ENCODE results near the gene NOX4. TPM values are rescaled to one million over a fixed set of nuclear protein-coding genes. Genes with fewer than 3 reads are reported as not detected.

NOX4 gene
- total RNA-seq, 1 experiment from 2014 or later, result 1.5 TPM

DNA sequence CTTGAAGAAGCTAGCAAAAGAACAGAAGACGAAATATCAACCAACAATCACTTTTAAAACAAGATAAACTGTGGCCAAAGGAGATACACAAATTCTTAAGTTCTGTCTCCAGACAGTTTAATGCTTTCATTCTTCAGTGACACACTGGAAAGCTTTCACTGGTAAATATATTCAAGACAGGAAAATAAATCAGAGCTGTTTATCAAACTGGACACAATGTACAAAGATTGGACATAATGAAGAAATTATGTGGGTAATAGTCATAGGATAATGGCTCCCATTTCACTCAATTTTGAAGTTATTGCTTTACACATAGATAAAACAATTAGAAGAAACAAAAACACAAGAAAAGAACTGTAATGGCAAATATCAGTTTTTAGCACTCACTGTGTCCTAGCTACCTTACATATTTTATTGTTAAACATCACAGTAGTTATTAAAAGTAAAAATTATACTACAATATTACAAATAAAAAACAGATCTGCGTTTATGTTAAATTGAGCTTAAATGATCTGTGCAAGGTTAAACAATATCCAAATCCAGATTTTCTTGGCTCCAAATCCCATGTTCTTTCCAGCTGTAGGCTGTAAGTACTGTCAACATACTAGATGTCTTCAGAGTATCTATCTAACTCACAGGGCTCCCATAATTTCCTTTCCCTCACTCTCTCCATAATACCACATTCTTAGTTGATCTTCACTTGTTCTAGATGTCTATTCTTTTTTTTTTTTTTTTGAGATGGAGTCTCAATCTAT, 38.6 kb upstream of the NOX4 start:
- Mint-ChIP-seq H3K36me3 (peaks cover 25% of the 10 kb centered on the region), H3K9me3 (peaks cover 39% of the 10 kb centered on the region), H3K4me1 (peaks cover 22% of the 10 kb centered on the region), H3K27ac (no peak overlapping the region), H3K4me3 (no peak overlapping the region), H3K27me3 (ENCODE audit: low read depth) (peaks cover 10% of the 10 kb centered on the region)
- ATAC-seq (no peak), DNase-seq (ENCODE audit: low spot score) (no peak)
- POLR2A ChIA-PET, result no interaction called here
- no peak for TF ChIP-seq ZNF138 (CRISPR knock-in tag; conservative IDR thresholded peaks at IDR 0.05)
- TF ChIP-seq, protein P1, sequence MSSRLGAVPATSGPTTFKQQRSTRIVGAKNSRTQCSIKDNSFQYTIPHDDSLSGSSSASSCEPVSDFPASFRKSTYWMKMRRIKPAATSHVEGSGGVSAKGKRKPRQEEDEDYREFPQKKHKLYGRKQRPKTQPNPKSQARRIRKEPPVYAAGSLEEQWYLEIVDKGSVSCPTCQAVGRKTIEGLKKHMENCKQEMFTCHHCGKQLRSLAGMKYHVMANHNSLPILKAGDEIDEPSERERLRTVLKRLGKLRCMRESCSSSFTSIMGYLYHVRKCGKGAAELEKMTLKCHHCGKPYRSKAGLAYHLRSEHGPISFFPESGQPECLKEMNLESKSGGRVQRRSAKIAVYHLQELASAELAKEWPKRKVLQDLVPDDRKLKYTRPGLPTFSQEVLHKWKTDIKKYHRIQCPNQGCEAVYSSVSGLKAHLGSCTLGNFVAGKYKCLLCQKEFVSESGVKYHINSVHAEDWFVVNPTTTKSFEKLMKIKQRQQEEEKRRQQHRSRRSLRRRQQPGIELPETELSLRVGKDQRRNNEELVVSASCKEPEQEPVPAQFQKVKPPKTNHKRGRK (CRISPR knock-in tag; IDR thresholded peaks at IDR 0.05; ENCODE audit: borderline replicate concordance), result no peak
- TF ChIP-seq RELA (CRISPR knock-in tag; IDR thresholded peaks at IDR 0.05; ENCODE audit: borderline replicate concordance), result no peak
- no peak for TF ChIP-seq ZNF232 (CRISPR knock-in tag; IDR thresholded peaks at IDR 0.05)
- TF ChIP-seq TEAD4 (CRISPR knock-in tag; IDR thresholded peaks at IDR 0.05), result no peak
- TF ChIP-seq, protein P2, sequence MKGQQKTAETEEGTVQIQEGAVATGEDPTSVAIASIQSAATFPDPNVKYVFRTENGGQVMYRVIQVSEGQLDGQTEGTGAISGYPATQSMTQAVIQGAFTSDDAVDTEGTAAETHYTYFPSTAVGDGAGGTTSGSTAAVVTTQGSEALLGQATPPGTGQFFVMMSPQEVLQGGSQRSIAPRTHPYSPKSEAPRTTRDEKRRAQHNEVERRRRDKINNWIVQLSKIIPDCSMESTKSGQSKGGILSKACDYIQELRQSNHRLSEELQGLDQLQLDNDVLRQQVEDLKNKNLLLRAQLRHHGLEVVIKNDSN (CRISPR knock-in tag; IDR thresholded peaks at IDR 0.05), result no peak
- CTCF ChIA-PET, result interaction anchor here (1.2 kb wide), 1 partner anchor 31 kb away, joined by 3 read pairs; no protein-coding TSS in a partner anchor

- ATAC-seq (no peak), DNase-seq (ENCODE audit: low spot score) (no peak)
- ChIA-PET POLR2A (no interaction called here), CTCF (no interaction called here)
- peaks cover 15% of the 10 kb centered on the region for H3K9me3 Mint-ChIP-seq
- no peak overlapping the region for H3K27ac Mint-ChIP-seq
- H3K27me3 Mint-ChIP-seq (ENCODE audit: low read depth), result no peaks in the 10 kb centered on the region
- H3K36me3 Mint-ChIP-seq, result peaks cover 11% of the 10 kb centered on the region
- H3K4me1 Mint-ChIP-seq, result peaks cover under 1% of the 10 kb centered on the region; the same call in 1 of the 2 replicates
- no peak for TF ChIP-seq ELF4 (CRISPR knock-in tag; IDR thresholded peaks at IDR 0.05; ENCODE audit: low read depth)
- TF ChIP-seq SMAD4 (CRISPR knock-in tag; IDR thresholded peaks at IDR 0.05), result no peak
- TF ChIP-seq FOXK1 (CRISPR knock-in tag; IDR thresholded peaks at IDR 0.05), result no peak
- TF ChIP-seq ZNF423 (CRISPR knock-in tag; IDR thresholded peaks at IDR 0.05), result no peak
- no peak for TF ChIP-seq ZNF281 (CRISPR knock-in tag; IDR thresholded peaks at IDR 0.05)
- TF ChIP-seq, protein P3, sequence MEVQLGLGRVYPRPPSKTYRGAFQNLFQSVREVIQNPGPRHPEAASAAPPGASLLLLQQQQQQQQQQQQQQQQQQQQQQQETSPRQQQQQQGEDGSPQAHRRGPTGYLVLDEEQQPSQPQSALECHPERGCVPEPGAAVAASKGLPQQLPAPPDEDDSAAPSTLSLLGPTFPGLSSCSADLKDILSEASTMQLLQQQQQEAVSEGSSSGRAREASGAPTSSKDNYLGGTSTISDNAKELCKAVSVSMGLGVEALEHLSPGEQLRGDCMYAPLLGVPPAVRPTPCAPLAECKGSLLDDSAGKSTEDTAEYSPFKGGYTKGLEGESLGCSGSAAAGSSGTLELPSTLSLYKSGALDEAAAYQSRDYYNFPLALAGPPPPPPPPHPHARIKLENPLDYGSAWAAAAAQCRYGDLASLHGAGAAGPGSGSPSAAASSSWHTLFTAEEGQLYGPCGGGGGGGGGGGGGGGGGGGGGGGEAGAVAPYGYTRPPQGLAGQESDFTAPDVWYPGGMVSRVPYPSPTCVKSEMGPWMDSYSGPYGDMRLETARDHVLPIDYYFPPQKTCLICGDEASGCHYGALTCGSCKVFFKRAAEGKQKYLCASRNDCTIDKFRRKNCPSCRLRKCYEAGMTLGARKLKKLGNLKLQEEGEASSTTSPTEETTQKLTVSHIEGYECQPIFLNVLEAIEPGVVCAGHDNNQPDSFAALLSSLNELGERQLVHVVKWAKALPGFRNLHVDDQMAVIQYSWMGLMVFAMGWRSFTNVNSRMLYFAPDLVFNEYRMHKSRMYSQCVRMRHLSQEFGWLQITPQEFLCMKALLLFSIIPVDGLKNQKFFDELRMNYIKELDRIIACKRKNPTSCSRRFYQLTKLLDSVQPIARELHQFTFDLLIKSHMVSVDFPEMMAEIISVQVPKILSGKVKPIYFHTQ (CRISPR knock-in tag; IDR thresholded peaks at IDR 0.05), result no peak
- TF ChIP-seq, protein P4, sequence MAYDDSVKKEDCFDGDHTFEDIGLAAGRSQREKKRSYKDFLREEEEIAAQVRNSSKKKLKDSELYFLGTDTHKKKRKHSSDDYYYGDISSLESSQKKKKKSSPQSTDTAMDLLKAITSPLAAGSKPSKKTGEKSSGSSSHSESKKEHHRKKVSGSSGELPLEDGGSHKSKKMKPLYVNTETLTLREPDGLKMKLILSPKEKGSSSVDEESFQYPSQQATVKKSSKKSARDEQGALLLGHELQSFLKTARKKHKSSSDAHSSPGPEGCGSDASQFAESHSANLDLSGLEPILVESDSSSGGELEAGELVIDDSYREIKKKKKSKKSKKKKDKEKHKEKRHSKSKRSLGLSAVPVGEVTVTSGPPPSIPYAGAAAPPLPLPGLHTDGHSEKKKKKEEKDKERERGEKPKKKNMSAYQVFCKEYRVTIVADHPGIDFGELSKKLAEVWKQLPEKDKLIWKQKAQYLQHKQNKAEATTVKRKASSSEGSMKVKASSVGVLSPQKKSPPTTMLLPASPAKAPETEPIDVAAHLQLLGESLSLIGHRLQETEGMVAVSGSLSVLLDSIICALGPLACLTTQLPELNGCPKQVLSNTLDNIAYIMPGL (CRISPR knock-in tag; IDR thresholded peaks at IDR 0.05), result no peak
- TF ChIP-seq TCF7 (CRISPR knock-in tag; IDR thresholded peaks at IDR 0.05; ENCODE audit: low read depth), result no peak
- TF ChIP-seq TEAD1 (CRISPR knock-in tag; IDR thresholded peaks at IDR 0.05), result no peak
- TF ChIP-seq, protein P5, sequence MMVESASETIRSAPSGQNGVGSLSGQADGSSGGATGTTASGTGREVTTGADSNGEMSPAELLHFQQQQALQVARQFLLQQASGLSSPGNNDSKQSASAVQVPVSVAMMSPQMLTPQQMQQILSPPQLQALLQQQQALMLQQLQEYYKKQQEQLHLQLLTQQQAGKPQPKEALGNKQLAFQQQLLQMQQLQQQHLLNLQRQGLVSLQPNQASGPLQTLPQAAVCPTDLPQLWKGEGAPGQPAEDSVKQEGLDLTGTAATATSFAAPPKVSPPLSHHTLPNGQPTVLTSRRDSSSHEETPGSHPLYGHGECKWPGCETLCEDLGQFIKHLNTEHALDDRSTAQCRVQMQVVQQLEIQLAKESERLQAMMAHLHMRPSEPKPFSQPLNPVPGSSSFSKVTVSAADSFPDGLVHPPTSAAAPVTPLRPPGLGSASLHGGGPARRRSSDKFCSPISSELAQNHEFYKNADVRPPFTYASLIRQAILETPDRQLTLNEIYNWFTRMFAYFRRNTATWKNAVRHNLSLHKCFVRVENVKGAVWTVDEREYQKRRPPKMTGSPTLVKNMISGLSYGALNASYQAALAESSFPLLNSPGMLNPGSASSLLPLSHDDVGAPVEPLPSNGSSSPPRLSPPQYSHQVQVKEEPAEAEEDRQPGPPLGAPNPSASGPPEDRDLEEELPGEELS (CRISPR knock-in tag; IDR thresholded peaks at IDR 0.05), result no peak
- no peak for TF ChIP-seq NR2C2 (CRISPR knock-in tag; IDR thresholded peaks at IDR 0.05)
- no peak overlapping the region for H3K4me3 Mint-ChIP-seq
Observed at GRCh38 chr11:89521792-89522191, 30.6 kb upstream of the NOX4 start.
